Measurements from ENCODE around the gene KLHL29. TPM values are rescaled to one million over a fixed set of nuclear protein-coding genes. Genes with fewer than 3 reads are reported as not detected.

KLHL29 gene
- total and polyA plus RNA-seq, 2 of the 13 experiments (the other 11 are each of a cell fraction or from before 2014, with no cell fraction given), result 0.01 TPM; not detected in 1

- intact Hi-C loops (cut with micrococcal nuclease; ENCODE audit: unreplicated experiment), result no loop called here
Observed at GRCh38 chr2:23377771-23378170, 7.2 kb upstream of the KLHL29 start.

More at GRCh38 chr2:23377771-23378170, 7.2 kb upstream of the KLHL29 start:
- ChIA-PET POLR2A (no interaction called here), CTCF (ENCODE audit: low intra/inter-chr PET ratio, low total read pairs) (no interaction called here)
- ATAC-seq (no peak), DNase-seq (ENCODE audit: low spot score) (no peak), FAIRE-seq (no peak)
- WGBS (ENCODE audit: low lambda C conversion rate), result 13% methylated on average over 4 of the region's 4 CpGs
- in situ Hi-C loops (cut with HindIII; ENCODE audit: extremely low pct_ligation_motif_present, low pct_unique_long_range_greater_than_20kb), result no loop called here
- Histone ChIP-seq H3K27ac (ENCODE audit: extremely low read length, insufficient read depth, low read length) (no peak overlapping the region), H3K79me2 (ENCODE audit: insufficient read depth, low read length) (no peaks in the 10 kb centered on the region), H3K4me1 (ENCODE audit: insufficient read depth, low read length) (no peaks in the 10 kb centered on the region), H3K36me3 (replicated peaks in 1 of 2; ENCODE audit: control insufficient read depth in 1 of 2, insufficient read depth in 2 of 2, low read length in 2 of 2) (no peaks in the 10 kb centered on the region), H4K20me1 (ENCODE audit: insufficient read depth, low read length) (no peaks in the 10 kb centered on the region), H3K27me3 (ENCODE audit: control insufficient read depth in 1 of 2, insufficient read depth in 2 of 2, low read length in 2 of 2) (peaks cover 0 to 27% of the 10 kb centered on the region in 2 experiments; a peak in 3 of 5 replicates), H3K4me3 (replicated peaks in 1 of 3; ENCODE audit: insufficient read depth in 1 of 3, low read depth in 2 of 3, low read length in 3 of 3) (no peak overlapping the region), H3K9ac (ENCODE audit: insufficient read depth, low read depth, low read length) (no peak overlapping the region), H2AFZ (ENCODE audit: low read length) (no peak overlapping the region), H3K4me2 (ENCODE audit: low read depth, low read length) (no peak overlapping the region), H3K9me3 (ENCODE audit: low read length) (no peaks in the 10 kb centered on the region)
- TF ChIP-seq MTA1 (CRISPR knock-in tag; IDR thresholded peaks at IDR 0.05; ENCODE audit: borderline replicate concordance) (no peak), SIX4 (CRISPR knock-in tag; IDR thresholded peaks at IDR 0.05) (no peak), SP4 (CRISPR knock-in tag; IDR thresholded peaks at IDR 0.05) (no peak), TAF15 (IDR thresholded peaks at IDR 0.05; ENCODE audit: low read depth, low read length, poor library complexity, severe bottlenecking) (no peak), DPF2 (CRISPR knock-in tag; IDR thresholded peaks at IDR 0.05; ENCODE audit: borderline replicate concordance, low read depth) (no peak), ZNF276 (CRISPR knock-in tag; IDR thresholded peaks at IDR 0.05; ENCODE audit: low read depth) (no peak), IKZF4 (CRISPR knock-in tag; IDR thresholded peaks at IDR 0.05; ENCODE audit: borderline replicate concordance, low read depth, not compliant biosample characterization) (no peak)
- TF ChIP-seq, protein P1, sequence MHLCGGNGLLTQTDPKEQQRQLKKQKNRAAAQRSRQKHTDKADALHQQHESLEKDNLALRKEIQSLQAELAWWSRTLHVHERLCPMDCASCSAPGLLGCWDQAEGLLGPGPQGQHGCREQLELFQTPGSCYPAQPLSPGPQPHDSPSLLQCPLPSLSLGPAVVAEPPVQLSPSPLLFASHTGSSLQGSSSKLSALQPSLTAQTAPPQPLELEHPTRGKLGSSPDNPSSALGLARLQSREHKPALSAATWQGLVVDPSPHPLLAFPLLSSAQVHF (CRISPR knock-in tag; IDR thresholded peaks at IDR 0.05), result no peak
- no TSS peak for BruUV-seq (replicated peaks)

Data from HepG2 (cell line).